GM21381 (cell line): ENCODE measurements around the gene MAPK1.

Experiments
- ATAC-seq: cut with Tn5 transposase; IDR thresholded peaks from one replicate; pipeline ENCODE4 v1.9.1; 2021; ENCODE audit warnings: mild to moderate bottlenecking, moderate library complexity; ENCODE audit not compliant: unreplicated experiment

The MAPK1 gene

DNA sequence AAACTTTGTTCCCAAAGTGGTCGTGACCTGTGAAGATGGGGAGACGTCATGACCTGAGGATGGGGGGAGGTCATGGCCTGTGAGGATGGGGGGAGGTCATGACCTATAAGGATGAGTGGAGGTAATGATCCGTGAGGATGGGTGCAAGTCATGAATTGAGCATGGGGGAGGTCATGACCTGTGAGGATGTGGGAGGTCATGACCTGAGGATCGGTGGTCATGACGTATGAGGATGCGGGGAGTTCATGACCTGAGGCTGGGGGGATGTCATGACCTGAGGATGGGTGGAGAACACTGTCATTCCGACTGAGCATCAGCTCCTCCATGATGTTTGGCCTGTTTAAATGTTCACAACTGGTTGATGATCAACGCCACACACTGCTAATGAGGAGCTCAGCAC is 157.8 kb downstream of the MAPK1 start:
- no peak for ATAC-seq

DNA sequence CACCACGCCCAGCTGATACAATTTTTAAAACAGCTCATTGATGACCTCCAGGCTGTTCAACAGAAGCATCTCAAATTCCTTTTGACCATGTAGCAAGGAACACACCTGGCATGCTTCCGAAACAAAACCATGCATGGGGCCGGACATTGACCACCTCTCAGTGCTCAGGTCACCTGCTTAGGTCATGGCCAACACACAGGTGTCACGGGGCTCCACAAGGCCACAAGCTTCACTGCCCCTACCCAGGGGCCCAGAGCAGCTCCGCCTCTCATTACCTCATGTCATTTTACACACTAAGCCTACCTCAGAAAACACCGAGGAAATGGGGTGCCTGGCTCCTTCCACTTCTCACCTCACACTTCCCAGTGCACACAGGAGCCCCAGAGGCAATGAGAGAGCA is 158.5 kb downstream of the MAPK1 start:
- ATAC-seq: no peak

DNA sequence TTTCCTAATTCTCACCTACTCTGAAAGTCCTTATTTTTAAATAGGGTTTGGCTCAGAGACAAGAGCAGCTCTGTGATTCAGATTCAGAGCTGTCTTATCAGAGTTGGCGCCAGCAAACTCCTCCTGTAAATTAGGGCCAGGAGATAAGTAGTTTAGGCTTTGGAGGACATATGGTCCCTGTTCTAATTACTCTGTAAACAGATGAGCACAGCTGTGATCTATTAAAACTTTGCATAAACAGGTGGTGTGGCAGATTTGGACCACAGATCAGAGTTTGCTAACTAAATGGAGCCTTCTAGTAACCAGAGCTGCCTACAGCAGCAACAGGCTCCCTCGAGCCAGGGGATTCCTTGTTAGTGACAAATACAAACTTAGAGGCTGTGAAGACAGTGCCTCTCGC is 159.8 kb downstream of the MAPK1 start:
- no peak for ATAC-seq
